ENCODE measurements around the gene IQCE. TPM values are rescaled to one million over a fixed set of nuclear protein-coding genes. Genes with fewer than 3 reads are reported as not detected.

The IQCE gene
- total RNA-seq, 1 experiment from 2014 or later = 23.1 TPM

DNA sequence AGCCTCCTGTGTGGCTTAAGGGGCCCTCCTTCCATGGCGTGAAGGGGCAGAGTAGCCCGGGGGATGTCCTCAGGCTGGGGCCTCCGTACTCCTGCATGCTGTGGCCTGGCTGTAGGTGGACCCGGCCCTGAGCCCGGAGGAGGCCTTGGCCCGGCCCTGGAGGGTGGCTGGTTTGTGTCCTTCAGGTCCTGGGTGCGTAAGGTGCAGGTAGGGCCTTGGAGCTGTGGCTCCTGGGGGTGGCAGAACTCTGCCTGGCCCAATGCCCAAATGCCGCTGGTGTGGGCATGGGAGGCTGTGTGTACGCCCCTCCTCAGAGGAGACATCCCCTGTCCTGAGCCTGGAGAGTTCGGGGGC is 102.3 kb downstream of the IQCE start:
- no peak for DNase-seq (ENCODE audit: low spot score)

DNA sequence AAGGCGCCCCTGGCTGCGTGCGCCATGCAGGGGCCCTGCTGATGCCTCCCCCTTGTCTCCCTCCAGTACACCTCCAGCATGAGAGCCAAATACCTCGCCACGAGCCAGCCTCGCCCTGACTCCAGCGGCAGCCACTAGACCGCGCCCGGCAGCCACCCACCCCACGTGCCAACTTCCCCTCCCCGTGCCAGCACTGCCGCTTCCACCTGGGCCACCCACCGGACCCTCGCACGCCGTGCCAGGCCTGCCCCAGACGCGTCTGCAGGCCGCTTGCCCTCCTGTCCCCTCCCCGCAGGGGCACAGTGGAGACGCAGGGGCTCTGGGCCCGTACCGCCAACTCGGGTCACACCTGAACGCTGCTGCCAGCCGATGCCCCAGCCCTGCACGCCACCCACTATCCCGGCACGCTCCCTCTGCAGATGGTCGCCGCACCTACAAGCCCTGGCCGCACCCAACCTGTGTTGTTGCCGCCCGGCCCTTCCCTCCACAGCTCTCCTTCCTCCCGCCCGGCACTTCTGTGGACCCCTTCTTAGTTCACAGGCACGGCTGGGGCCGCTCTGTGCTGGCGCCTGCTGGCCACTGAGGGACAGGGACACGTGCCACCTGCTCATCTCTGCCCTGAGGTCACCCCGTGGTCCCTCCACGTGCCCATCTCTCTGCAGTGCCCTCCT is 103.0 kb downstream of the IQCE start:
- no peak for DNase-seq (ENCODE audit: low spot score)

DNA sequence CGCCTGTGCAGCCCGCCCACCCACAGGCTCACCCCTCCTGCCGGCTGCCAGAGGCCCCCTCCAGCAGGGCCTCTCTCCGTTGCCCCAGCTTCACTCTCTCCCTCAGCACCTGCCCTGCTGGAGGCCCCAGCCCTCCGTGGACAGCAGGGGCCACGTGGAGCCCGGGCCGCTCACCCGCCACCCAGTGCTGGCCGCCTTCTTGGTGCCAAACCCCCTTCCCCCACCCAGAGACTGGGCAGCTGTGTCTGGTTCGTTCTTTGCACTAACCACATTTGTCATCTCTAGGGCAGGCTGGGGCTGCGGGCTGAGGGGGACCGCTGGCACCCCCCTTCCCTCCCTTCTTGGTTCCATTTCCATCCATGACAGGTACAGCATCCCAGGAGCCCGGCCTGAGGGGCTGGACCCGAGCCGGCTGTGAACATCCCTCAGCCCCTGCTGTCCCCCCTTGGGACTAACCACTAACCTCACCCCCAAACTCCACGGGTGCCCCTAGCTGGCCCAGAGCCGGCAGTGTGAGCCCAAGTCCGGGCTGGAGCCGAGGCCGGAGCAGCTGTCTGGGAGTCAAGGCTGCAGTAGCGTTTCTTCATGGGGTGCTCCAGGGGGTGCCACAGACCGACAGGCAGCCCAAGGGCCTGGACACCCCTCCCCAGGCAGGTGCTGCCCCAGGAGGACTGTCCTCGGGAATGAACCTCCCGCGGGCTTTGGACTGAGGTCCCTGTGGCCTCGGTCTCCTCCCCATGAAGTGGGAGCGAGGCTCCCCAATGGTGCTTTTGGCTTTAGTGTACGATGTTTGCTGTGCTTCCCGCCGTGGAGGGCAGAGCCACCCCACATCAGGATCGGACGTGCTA is 103.7 kb downstream of the IQCE start:
- DNase-seq (ENCODE audit: low spot score) = no peak

DNA sequence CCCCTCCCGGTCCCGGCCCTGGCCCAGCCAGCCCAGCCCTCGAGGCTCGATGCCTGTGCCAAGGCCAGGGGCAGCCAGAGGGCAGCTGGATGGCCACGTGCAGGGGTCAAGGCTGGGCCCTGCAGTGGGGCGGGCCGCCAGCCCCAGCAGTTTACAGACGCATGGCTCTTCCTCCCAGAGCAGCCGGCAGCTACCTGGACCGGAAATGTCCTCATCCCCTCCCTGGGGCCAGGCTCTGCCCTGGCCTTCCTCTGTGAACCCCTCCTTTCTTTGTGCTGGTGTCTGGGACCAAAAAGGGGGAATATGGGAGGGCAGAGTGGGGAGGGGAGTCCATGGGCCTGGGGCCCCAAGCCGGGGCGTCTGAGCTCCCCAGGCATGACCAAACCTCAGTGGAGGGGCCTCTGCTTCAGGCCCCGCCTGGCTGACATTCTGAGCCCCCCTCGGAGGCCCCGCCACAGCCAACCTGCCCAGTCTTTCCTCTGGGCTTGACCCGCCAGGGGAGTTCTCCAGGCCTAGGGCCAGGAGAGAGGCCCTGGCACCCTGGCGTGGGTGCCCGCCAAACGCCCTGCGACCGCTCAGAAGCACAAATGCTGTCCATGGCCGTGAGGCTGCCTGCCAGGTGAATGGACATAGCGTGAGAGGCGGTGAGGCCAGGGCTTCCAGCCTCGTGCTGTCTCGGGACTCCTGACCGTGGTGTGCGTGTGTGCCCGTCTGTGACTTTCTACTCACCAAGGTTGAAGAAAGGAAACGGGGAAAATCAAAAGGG is 104.5 kb downstream of the IQCE start:
- DNase-seq (ENCODE audit: low spot score) = peak; percentile 35

DNA sequence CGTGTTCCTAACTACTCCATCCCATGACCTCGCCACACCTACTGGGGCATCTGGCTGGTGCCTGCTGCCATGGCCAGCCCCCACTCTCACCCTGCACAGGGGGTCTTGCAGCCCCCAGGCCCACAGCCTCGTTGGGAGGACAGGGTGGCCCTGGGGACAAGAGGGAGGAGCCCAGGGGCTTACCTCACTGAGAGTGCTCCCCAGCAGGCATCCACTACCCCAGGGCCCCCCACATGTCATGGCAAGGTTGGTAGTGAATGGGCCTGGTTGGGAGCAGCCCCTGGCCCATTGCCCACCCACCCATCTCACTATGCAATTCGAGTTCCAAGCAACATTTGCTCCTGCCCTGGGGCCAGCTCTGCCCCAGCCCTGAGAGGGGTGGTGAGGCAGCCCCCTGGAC is 105.2 kb downstream of the IQCE start:
- no peak for DNase-seq (ENCODE audit: low spot score)

Small RNA genes lying within 50 kb of the gene (small RNA-seq; reads per million reads assigned to genes)
- not detected for gene MIR4648

Other genes with a start within 250 kb of the IQCE start
- gene SNX8, start 244.5 kb upstream of the IQCE start, total RNA-seq (2014; rRNA removed; shearing (Covaris generic)) = 41.7 and 44.0 TPM in 2 replicates
- 430 and 463 TPM in 2 replicates for gene EIF3B, start 204.2 kb upstream of the IQCE start, total RNA-seq (2014; rRNA removed; shearing (Covaris generic))
- 14.5 and 24.7 TPM in 2 replicates for gene CHST12, start 155.4 kb upstream of the IQCE start, total RNA-seq (2014; rRNA removed; shearing (Covaris generic))
- not detected in 2 replicates for gene GRIFIN, start 82.6 kb upstream of the IQCE start, total RNA-seq (2014; rRNA removed; shearing (Covaris generic))
- 85.6 and 87.5 TPM in 2 replicates for gene LFNG, start 39.2 kb upstream of the IQCE start, total RNA-seq (2014; rRNA removed; shearing (Covaris generic))
- gene BRAT1, start 3.5 kb upstream of the IQCE start, total RNA-seq (2014; rRNA removed; shearing (Covaris generic)) = 101 and 106 TPM in 2 replicates
- 34.5 and 37.1 TPM in 2 replicates for gene TTYH3, start 73.0 kb downstream of the IQCE start, total RNA-seq (2014; rRNA removed; shearing (Covaris generic))
- not detected in 2 replicates for gene AMZ1, start 129.2 kb downstream of the IQCE start, total RNA-seq (2014; rRNA removed; shearing (Covaris generic))

Data from HT-29 (cell line).